ENCODE data around the gene MID1.

GRCh38 chrX:10423716-10424115 is 196.7 kb downstream of the MID1 start:
- TF ChIP-seq POLR2A (IDR thresholded peaks at IDR 0.05) (no peak), CTCF (IDR thresholded peaks at IDR 0.05) (no peak), POLR2AphosphoS5 (IDR thresholded peaks at IDR 0.05) (no peak)

Data from breast epithelium (tissue), 3 donors.